ENCODE data around the gene APOD. TPM values are rescaled to one million over a fixed set of nuclear protein-coding genes. Genes with fewer than 3 reads are reported as not detected.
A peak's percentile ranks its signal among the peaks of the same experiment; 100 is the strongest.
"Not testable (repeated sequence)": the region's sequence is repeated elsewhere in the genome, so short reads cannot be mapped to it uniquely, and the experiment has no call there.

The APOD gene
- total RNA-seq, 2 donors from 2014 or later: 221 to 388 TPM

GRCh38 chr3:195619591-195620369 lies 36.0 kb upstream of the APOD start:
- intact Hi-C loops (cut with DNase I); DNase-seq (ENCODE audit: low spot score): not testable (repeated sequence)

DNA sequence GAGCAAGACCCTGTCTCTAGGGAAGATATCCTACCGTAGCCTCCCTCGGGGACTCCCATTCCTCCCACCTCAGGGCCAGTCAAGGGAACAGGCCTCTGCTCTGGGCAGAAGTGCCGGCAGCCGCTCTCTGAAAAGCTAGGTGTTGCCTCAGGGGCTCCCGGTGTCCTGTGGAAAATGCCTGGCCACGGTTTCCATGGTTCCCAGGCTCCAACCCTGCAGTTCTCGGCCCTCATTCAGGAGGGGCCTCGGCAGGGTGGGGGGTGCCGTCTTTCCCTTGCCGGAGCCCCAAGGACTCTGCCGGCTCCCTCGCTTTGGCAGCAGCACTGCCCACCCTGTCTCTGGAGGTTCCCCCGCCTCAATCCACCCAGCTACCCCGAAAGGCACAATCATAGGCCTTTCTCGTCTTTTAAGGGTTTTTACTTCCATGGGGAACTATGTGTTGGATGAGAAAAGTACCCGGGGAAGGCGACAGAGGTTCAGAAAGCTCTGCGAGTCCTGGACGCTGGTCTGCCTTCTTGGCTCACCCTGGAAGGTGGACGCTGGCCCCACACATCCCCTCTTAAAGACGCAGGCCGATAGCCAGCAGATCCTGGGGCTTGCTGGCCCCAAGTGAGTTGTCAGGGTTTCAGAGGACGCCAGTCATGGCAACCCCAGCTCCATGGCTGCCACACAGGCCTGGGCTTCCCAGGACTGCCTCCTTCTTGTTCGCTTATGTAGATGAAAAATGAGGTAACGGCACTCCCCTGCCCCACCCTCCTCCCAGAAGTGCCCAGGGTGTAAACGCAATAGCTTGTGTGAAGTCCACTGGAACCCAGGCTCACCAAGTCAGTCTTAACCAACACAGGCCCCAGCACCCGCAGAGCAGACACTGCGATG lies 34.3 kb upstream of the APOD start:
- intact Hi-C loops (cut with DNase I): not testable (repeated sequence)

GRCh38 chr3:195617134-195617533 lies 33.4 kb upstream of the APOD start:
- DNase-seq (ENCODE audit: low spot score): peak; percentile 44
- intact Hi-C loops (cut with DNase I): not testable (repeated sequence)

More for the DNA sequence above, 34.3 kb upstream of the APOD start:
- peak; percentile 82 for DNase-seq (ENCODE audit: low spot score)

- intact Hi-C loops (cut with DNase I): no loop called here
- DNase-seq (ENCODE audit: low spot score): peak; percentile 51
Measured at GRCh38 chr3:195616681-195617080, 32.9 kb upstream of the APOD start.

GRCh38 chr3:195615952-195616537 lies 32.3 kb upstream of the APOD start:
- DNase-seq (ENCODE audit: low spot score): peak; percentile 72
- intact Hi-C loops (cut with DNase I): not testable (repeated sequence)

- peak; percentile 64 for DNase-seq (ENCODE audit: low spot score)
- intact Hi-C loops (cut with DNase I): not testable (repeated sequence)
Measured at GRCh38 chr3:195614672-195615504, 31.1 kb upstream of the APOD start.

GRCh38 chr3:195613468-195614069 lies 29.8 kb upstream of the APOD start:
- intact Hi-C loops (cut with DNase I): no loop called here
- no peak for DNase-seq (ENCODE audit: low spot score)

DNA sequence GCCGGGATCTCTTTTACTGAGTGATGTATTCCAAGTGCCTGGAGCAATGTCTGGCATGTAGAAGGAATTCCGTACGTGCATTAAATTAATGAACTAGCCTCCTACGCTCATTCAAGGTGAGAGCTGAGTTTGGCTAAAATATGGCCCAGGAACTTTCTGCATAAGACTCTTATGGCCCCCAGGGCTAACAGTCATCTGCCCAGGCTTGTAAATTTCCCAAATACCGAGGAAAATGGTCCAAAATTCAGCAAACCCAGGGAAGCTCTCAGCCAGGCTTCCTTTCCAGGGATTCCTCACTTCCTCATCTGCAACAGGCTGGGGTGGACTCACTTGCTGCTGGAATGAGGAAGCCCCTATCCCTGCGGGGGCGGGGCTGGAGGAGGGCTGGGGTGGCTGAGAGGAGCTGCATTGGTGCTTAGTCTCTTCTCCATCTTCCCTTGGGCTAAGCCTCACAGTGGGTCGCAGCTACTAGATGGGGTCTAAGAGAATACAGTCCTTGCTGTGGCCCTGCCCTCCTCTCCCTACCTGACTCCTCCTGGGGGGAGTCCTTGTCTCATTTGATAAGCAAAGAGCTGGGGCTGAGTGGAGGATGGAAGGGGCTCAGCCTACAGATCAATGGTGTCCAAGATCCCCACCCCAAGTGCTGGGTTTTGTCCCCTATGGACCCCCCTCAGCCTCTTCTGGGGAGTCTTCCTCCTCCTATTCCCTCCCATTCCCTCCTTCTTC lies 28.5 kb upstream of the APOD start:
- DNase-seq (ENCODE audit: low spot score): peak; percentile 77
- intact Hi-C loops (cut with DNase I): no loop called here

DNA sequence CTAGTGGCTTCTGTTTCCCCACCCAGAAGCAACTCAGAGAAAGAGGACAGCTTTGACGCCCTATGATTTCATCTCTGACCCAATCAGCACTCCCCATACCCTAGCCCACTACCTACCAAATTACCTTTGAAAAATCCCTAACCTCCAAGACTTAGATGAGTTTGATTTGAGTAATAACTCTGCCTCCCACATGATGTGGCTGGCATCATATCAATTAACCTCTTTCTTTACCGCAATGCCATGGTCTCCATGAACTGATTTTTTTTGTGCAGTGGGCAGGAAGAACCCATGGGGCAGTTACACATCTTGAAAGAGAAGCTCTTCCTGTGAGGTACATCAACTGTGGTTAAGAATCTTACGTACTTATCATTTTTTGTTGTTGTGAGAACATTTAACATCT lies 25.5 kb upstream of the APOD start:
- intact Hi-C loops (cut with DNase I): no loop called here
- no peak for DNase-seq (ENCODE audit: low spot score)

- intact Hi-C loops (cut with DNase I); DNase-seq (ENCODE audit: low spot score): not testable (repeated sequence)
Measured at GRCh38 chr3:195601785-195602184, 18.0 kb upstream of the APOD start.

DNA sequence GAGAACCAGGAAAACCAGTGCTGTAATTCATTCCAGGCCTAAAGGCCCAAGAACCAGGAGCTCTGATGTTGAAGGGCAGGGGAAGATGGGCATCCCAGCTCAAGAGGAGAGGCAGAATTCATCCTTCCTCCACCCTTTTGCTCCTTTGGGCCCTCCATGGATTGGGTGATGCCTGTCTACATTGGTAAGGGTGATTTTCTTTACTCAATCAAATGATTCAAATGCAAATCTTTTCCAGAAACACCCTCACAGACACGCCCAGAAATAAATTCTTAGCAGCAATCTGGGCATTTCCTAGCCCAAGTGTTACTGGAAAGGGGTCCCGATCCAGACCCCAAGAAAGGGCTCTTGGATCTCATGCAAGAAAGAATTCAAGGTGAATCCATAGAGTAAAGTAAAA lies 17.6 kb upstream of the APOD start:
- DNase-seq (ENCODE audit: low spot score): no peak
- intact Hi-C loops (cut with DNase I): no loop called here

DNA sequence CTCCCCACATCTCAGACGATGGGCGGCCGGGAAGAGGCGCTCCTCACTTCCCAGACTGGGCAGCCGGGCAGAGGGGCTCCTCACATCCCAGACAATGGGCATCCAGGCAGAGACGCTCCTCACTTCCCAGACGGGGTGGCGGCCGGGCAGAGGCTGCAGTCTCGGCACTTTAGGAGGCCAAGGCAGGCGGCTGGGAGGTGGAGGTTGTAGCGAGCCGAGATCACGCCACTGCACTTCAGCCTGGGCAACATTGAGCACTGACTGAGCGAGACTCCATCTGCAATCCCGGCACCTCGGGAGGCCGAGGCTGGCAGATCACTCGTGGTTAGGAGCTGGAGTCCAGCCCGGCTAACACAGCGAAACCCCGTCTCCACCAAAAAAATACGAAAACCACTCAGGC lies 16.2 kb upstream of the APOD start:
- intact Hi-C loops (cut with DNase I); DNase-seq (ENCODE audit: low spot score): not testable (repeated sequence)

DNA sequence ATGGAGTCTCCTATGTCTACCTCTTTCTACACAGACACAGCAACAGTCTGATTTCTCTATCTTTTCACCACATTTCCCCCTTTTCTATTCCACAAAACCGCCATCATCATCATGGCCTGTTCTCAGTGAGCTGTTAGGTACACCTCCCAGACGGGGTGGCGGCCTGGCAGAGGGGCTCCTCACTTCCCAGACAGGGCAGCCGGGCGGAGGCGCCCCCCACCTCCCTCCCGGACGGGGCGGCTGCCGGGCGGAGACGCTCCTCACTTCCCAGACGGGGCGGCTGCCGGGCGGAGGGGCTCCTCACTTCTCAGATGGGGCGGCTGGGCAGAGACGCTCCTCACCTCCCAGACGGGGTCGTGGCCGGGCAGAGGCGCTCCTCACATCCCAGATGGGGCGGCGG lies 15.8 kb upstream of the APOD start:
- DNase-seq (ENCODE audit: low spot score); intact Hi-C loops (cut with DNase I): not testable (repeated sequence)

DNA sequence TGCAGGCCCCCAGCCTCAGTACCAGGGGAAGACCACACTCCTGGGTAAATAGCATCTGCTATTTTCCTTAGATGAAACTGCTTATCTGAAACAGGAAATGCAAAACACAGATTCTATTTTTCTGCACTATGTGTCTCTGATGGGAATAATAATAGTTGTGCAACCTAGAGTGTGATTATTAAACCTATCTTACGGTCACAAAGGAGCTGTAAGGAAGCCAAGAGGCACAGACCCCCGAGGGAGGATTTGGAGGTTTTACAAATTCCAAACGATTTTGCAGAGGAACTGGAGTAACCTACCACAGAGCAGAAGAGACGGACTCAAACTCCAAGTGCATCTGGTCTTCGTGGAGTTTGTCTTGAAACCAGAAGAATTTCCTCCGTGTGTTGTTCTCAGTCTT lies 14.1 kb upstream of the APOD start:
- DNase-seq (ENCODE audit: low spot score): no peak
- intact Hi-C loops (cut with DNase I): no loop called here

DNA sequence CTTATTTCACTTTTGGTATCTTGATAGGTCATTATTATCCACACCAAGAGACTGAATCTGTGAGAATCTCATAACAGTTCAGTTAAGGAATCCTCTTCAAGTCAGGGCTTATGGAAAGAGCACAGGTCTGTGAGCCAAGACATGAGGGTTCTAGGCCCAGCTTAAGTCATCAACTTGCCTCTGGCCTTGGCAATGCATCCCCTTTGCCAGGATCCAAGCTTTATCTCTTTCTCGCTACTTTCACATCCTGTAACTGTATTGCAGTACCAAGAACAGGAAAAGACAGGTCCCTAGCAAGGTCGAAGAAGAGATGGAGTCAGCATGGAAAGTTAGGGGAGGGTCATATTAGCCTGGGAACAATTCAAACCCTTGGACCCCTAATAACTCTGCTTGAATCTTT lies 13.5 kb upstream of the APOD start:
- no peak for DNase-seq (ENCODE audit: low spot score)
- intact Hi-C loops (cut with DNase I): no loop called here

GRCh38 chr3:195596765-195597171 lies 13.0 kb upstream of the APOD start:
- intact Hi-C loops (cut with DNase I): no loop called here
- DNase-seq (ENCODE audit: low spot score): no peak

DNA sequence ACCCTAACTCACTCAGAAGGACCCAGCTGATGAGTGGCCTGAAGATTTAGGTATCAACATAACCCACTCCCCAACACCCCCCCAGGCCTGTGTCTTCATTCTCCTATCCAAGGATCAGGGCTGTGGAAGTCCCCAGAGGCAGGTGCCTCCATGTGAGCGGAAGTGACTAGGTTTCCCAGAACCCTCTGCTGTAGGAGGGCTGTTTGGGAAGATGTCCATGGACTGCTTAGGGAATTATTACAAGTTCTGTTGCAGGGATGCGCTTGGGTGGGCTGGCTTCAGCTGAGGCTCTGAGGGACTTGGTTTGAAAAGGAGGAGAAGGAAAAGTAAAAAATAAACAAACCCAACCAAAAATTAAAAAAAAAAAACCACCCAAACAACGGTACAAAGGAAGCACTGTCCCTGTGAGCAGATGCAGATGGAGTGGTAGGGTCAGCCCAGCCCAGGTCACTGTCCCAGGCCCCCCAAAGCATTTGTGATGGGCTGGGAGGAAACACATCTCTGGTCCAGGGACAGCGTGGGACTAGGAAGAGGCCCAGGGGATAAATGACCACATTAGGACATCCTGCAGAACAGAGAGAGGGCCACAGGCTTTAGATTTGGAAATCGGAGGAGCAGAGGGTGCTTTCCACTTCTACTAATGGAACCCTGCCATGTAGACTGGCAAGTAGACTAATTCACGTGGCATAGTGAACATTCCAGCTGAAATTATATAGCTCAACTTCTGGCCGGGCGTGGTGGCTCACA lies 12.2 kb upstream of the APOD start:
- intact Hi-C loops (cut with DNase I): no loop called here
- DNase-seq (ENCODE audit: low spot score): no peak

GRCh38 chr3:195591852-195592251 lies 8.1 kb upstream of the APOD start:
- no peak for DNase-seq (ENCODE audit: low spot score)
- intact Hi-C loops (cut with DNase I): no loop called here
